Fibroblast of mammary gland (primary cell): Measurements from ENCODE around the gene SLC25A47.

Experiments
- DNase-seq: peaks from one replicate; pipeline ENCODE4 v3.0.0-alpha.2; 2010; ENCODE audit warnings: low read depth
- H3K4me3 ChIP-seq: 2 replicates; pipeline ENCODE4 v1.5.1; 2011; ENCODE audit warnings: low read depth, mild to moderate bottlenecking, low read length, moderate library complexity; ENCODE audit not compliant: control insufficient read depth
- CTCF ChIP-seq: conservative IDR thresholded peaks from 2 replicates; pipeline ENCODE4 v1.5.1; 2011; ENCODE audit warnings: low read depth, low read length, inconsistent platforms; ENCODE audit not compliant: control insufficient read depth, insufficient read depth

The SLC25A47 gene

DNA sequence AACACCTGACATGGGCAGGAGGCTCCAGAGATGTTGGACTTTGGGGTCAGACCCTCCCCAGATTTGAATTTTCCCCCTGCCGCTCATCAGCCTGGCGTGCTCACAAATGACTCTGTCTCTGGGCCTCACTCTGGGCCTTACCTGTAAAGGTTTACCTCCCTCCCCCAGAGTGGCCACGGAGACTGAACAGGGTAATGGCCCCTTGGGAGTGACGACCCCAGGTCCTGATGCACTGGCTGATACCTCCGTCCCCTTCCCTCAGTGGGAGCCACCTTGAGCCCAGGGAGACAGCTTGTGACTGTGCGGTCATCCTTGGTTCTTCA, 23.9 kb upstream of the SLC25A47 start:
- no peak for TF ChIP-seq CTCF
- H3K4me3 ChIP-seq: no peak overlapping the region
- no peak for DNase-seq

GRCh38 chr14:100302616-100303015, 20.5 kb upstream of the SLC25A47 start:
- no peak for TF ChIP-seq CTCF
- no peak for DNase-seq
- no peak overlapping the region for H3K4me3 ChIP-seq

- no peak overlapping the region for H3K4me3 ChIP-seq
- TF ChIP-seq CTCF: peak; percentile 67
- no peak for DNase-seq
Measured at GRCh38 chr14:100303179-100303578, 20.0 kb upstream of the SLC25A47 start.

- H3K4me3 ChIP-seq: no peak overlapping the region
- TF ChIP-seq CTCF: no peak
- no peak for DNase-seq
Measured at GRCh38 chr14:100303925-100304324, 19.2 kb upstream of the SLC25A47 start.

DNA sequence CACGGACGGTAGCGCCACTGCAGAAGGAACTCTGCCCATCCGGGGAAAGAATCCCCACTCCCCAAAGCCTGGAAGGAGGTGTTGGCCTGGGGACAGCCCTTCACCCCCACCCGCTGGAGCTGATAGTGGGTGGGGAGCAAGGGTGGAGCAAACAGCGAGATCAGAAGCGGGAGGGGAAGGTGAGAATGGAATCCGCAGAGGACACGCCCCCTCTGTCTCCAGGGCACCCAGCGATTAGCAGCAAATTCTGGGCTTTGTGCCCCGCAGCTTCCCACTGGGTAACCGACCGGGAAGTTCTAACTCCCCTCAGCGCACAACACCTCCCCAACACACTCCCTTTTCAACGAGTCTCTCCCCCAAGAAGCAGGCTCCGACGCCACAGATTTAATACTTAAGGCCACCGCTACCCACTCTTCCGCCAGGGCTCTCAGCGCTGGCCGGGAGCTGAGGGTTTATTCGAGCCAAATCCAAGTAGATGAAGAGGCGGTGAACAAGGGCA, 18.3 kb upstream of the SLC25A47 start:
- peak; percentile 19 for DNase-seq
- peak overlapping the region; percentile 49 for H3K4me3 ChIP-seq
- no peak for TF ChIP-seq CTCF

GRCh38 chr14:100305324-100306100, 17.6 kb upstream of the SLC25A47 start:
- no peak for TF ChIP-seq CTCF
- no peak for DNase-seq
- H3K4me3 ChIP-seq: peak overlapping the region; percentile 49
